GM18907 (cell line): ENCODE data around the gene SPDYE18.
"Not testable (repeated sequence)": the region's sequence is repeated elsewhere in the genome, so short reads cannot be mapped to it uniquely, and the experiment has no call there.

ENCODE experiments used
- ATAC-seq: cut with Tn5 transposase; IDR thresholded peaks from one replicate; pipeline ENCODE4 v1.9.1; 2021; ENCODE audit warnings: mild to moderate bottlenecking, moderate library complexity; ENCODE audit not compliant: unreplicated experiment

The SPDYE18 gene

GRCh38 chr7:77006127-77007110 is 55.9 kb downstream of the SPDYE18 start:
- not testable (repeated sequence) for ATAC-seq

GRCh38 chr7:77005461-77006057 is 56.8 kb downstream of the SPDYE18 start:
- ATAC-seq = not testable (repeated sequence)

GRCh38 chr7:77004151-77004550 is 58.2 kb downstream of the SPDYE18 start:
- not testable (repeated sequence) for ATAC-seq

- not testable (repeated sequence) for ATAC-seq
Measured at GRCh38 chr7:77003241-77003640, 59.1 kb downstream of the SPDYE18 start.

- ATAC-seq = not testable (repeated sequence)
Measured at GRCh38 chr7:77002678-77003233, 59.6 kb downstream of the SPDYE18 start.

- ATAC-seq = not testable (repeated sequence)
Measured at GRCh38 chr7:77002104-77002503, 60.3 kb downstream of the SPDYE18 start.
